Measurements from ENCODE around the gene INTS11.
"Not testable (repeated sequence)": the region's sequence is repeated elsewhere in the genome, so short reads cannot be mapped to it uniquely, and the experiment has no call there.

Gene INTS11

DNA sequence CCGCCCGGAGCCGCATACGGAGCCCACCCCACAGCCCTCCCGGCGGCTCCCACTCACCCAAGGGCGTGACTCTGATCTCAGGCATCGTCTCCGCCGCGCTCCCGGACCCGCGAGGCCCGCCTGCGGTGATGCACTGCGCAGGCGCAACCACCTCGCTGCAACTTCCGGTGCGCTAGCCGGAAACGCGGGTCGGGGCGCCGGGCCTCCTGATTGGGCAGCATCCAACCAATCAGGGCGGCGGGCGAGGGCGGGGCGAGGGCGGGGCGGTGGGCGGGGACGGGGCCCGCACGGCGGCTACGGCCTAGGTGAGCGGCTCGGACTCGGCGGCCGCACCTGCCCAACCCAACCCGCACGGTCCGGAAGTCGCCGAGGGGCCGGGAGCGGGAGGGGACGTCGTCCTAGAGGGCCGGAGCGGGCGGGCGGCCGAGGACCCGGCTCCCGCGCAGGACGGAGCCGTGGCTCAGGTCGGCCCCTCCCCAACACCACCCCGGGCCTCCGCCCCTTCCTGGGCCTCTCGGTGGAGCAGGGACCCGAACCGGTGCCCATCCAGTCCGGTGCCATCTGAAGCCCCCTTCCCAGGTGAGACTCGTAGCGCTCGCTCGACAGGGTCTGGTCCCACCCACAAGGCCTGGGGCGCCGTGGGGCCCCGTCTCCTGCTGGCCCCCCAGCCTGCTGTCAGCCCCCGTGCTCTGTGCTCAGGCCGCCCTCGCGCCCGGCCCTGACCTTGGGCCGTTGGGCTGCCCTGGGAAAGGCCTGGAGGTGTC is at the start of gene INTS11, which contains the start of gene CPTP:
INTS11 (minus strand) TSS at position 137 of the 764 bp plus-strand sequence; CDS start at position 85, 52 bp downstream.
CPTP (plus strand) TSS at position 279 of the 764 bp plus-strand sequence. CDS start 2,109 bp downstream, outside the sequence.
- peak; percentile 93 for DNase-seq

DNA sequence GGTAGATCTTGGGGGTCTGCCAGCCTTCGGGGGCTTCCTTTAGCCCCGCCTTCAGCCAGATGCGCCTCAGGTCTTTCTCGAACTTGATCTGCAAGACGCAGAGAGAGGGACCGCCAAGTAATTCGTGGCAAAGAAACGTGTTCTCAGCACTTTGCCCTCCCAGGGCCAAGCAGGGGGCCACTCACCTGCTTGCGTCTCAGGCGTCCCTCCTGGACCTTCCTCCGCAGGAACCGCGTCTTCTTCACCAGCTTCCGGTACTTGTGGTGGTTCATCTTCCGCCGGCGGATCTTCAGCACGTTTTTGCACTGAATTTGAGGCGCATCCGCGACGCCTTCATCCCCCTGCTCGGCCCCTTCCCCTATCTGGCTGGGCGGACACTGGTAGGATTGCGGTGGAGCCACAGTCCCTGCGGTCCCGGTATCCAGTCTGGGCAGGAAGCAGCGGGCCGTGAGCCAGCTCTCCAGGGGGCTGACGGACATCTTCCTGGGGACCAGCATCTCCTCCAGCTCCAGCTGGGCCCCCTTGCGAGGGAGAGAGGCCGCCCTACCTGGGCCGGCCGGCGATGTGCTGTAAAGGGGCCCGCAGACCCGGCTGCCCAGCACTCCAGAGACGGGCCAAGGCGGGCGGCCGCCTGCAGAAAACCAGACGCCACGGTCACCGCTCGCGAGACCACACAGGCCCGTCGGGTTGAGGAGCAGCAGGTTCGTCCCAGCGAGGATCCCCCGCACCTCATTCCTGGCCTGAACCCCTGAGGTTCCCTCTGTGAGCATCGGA is 49.5 kb upstream of the INTS11 start:
- no peak for DNase-seq

DNA sequence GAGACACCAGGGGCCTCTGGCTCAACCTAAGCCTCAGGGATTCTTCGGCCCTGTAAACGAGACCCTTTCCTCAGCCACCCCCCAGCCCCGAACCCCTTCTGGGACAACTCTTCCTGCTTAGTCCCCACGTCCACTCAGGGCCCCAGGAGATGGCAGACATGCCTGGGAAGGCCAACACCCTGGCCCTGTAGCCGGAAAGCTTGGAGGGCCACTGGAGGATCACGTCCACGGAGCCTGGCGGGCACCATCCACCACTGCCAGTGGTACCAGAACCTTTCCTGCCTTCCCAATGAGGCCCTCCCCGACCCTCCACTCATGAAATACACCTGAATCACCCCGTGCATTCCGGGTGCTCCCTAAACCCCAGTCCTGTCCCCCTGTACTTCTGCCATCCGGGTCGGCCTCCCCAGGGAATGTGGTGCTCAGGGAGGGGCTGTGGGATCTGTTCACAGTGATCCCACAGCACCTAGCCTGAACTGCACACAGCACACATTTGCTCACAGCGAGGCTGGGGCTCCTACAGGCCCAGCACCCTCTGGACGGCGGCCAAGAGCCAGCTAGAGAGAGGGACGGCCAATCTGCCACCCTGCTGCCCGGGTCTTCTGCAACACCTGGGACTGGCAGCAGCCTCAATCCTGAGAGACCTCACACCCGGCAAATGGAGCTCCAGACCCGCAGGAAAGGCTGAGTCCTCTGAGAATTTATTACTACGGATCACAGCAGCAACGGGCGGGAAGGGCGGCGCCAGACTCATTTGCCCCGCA is 48.8 kb upstream of the INTS11 start:
- no peak for DNase-seq

DNA sequence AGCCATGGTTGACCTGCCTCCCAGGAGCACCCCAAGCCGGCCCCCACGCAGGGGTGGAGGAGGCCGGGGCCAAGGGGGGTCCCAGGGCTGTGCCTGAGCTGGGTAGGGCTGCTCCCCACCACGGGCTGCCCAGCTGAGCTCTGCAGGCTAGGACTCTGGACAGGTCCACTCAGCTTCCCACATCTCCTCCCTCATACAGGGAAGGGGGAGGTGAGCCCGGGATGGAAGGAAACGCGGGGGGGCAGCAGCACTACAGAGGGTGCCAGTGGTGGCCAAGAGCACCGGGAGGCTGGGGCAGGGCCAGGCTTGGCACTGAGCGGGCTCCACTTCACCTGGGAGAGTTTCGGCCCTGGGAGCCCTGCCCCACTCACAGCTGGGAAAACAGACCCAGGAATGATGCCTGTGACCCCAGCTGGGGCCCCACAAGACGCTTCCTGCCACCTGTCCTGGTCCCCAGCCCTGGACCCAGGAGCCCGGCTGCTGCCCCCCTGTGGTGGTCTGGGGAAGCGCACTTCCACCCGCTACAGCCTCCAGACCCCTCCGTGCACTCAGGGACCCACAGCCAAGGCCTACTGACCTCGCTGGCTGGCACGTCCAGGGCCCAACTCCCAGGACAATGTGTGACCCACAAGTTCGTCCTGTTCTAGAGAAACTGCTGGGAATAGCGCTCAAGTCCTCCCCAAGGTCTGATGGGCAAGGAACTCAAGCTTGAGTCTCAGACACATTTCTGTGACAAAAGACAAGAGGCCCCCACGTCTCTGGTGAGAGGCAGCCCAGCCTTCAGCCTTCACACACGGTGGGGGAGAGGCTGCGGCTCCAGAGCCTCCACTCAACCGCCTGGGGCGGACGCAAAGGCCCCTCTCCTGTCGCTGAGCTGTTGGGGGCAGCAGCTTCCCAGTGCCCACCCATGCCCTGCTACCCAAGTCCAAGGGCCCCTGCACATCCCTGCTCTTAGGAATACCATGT is 47.6 kb upstream of the INTS11 start:
- DNase-seq = peak; percentile 56

DNA sequence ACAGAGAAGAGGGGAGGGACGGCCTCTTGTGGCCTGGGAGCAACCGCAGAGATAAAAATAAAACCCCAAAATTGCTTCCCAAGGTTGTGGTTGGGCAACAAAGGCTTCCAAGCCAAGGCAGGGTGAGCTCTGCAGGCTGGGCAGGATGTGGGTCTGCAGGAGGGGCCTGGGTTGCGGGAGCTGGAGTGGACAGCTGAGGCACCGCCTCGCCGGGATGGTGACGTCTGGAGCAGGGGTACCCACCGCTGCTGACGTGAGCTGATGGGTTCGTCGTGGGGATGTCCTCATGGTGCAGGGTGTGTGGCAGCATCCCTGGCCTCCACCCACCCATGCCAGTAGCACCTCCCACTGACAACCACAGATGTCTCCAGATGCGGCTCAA is 46.9 kb upstream of the INTS11 start:
- DNase-seq = no peak

DNA sequence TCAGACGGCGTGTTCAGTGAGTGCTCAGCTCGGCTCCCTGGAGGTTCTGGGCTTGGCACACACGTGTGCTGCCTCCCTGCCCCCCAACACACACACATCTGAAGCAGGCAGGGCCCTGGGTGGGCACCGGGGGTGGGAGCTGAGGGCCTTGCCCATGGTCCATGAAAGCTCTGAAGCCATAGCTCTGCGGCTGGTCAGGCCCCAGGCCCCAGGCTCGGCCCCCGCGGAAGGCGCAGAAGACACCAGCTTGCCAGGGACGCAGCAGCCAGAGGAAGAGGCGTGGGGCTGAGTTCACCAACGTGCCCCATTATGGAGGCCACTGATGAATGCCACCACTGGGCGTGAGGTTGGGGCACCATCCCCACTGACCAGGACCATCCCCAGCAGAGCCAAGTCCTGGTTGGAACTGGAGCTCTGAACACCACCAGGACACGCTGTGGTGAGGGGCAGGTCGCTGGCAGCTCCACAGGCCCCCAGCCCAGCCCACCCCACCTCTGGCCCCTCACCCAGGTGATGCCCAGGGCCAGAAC is 46.4 kb upstream of the INTS11 start:
- DNase-seq = no peak

DNA sequence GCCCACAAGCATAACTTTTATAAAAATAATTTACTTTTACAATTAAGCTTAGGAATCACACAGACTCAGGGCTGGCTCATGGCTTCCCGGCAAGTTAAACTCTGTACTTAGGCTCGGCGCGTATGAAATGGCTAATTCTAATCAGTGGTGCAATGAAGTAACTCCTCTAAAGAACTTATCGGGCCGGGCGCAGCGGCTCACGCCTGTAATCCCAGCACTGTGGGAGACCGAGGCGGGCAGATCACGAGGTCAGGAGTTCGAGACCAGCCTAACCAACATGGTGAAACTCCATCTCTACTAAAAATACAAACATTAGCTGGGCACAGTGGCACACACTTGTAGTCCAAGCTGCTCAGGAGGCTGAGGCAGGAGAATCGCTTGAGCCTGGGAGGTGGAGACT is 45.6 kb upstream of the INTS11 start:
- not testable (repeated sequence) for DNase-seq

DNA sequence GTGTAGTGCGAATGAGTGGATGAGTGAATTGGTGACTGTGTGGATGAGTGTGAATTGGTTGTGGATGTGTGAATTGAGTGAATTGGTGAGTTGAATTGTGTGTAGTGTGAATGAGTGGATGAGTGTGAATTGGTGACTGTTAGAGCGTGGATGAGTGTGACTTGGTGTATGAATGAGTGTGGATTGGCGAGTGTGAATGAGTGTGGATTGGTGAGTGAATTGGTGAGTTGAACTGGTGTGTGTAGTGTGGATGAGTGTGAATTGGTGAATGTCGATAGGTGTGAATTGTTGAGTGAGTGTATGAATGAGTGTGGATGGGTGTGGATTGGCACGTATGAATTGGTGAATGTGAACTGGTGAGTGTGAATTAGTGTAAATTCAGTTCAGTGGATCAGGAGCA is 42.9 kb upstream of the INTS11 start:
- DNase-seq = no peak

DNA sequence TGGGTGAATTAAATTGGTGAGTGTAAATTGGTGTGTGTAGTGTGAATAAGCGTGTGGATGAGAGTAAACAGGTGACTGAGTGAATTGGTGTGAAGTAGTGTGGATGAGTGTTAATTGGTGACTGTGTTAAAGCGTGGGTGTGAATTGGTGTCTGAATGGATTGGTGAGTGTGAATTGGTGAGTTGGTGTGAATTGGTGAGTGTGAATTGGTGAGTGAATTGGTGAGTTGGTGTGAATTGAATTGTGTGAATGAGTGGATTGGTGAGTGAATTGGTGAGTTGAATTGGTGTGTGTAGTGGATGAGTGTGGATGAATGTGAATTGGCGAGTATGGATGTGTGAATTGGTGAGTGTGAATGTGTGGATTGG is 42.2 kb upstream of the INTS11 start:
- DNase-seq = no peak

DNA sequence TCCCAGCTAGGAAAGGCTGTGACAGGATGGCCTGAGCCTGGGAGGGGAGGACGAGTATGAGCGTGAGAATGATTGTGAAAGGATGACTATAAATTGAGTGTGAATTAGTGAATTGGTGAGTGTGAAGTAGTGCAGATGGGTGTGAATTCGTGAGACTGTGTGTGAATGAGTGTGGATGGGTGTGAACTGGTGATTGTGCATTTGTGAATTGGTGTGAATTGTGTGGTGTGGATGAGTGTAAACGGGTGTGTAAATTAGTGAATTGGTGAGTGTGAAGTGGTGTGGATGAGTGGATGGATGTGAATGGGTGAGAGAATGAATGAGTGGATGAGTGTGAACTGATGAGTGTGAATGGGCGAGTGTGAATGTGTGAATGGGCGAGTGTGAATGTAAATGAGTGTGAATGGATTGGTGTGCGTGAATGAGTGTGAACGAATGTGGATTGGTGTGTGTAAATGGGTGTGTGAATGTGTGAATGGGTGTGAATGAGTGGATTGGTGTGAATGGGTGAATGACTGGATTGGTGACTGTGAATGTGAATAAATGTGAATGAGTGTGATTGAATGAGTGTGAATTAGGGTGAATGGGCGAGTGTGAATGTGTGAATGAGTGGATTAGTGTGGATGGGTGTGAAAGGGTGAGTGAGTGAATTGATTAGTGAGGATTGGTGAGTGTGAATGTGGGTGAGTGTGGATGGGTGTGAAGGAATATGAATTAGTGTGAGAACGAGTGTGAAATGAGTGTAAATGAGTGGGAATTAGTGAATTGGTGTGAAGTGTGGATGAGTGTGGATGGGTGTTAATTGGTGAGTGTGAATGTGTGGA is 41.6 kb upstream of the INTS11 start:
- no peak for DNase-seq

DNA sequence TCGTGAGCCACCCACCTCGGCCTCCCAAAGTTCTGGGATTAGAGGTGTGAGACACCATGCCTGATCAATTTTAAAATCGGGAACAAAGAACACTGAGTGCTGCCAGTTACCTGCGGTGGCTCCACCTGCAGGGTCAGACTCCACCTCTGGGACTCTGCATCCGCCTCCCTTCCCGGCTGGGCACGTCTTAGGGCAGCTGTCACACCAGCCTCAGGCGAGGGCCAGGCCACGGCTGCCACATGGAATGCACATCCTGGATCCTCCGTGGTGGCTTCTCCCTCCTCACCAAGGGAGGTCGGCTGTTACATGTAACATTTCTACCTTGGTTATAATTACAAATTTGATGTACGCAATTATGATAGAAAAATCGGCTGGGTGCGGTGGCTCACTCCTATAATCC is 39.8 kb upstream of the INTS11 start:
- DNase-seq = no peak

DNA sequence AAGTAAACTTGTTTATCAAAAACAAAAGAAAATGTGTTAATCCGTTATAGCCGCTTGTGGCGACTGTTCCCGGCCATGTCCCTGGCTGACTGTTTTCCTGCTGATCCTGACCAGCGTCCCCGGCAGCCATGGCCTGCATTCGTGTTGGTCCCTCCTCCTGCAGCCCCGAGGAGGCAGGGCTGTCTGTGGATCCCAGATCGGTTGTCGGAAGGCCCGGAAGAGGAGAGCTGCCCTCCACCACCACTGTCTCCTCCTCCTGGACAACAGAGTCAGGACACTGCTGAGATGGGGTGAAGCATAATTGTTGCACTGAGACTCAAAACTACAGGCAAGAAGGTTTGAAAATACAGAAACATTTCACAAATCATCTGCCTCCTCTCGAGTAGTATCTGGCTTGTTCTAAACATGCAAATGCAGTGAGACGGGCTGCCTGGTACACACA is 37.5 kb upstream of the INTS11 start:
- DNase-seq = peak; percentile 44

DNA sequence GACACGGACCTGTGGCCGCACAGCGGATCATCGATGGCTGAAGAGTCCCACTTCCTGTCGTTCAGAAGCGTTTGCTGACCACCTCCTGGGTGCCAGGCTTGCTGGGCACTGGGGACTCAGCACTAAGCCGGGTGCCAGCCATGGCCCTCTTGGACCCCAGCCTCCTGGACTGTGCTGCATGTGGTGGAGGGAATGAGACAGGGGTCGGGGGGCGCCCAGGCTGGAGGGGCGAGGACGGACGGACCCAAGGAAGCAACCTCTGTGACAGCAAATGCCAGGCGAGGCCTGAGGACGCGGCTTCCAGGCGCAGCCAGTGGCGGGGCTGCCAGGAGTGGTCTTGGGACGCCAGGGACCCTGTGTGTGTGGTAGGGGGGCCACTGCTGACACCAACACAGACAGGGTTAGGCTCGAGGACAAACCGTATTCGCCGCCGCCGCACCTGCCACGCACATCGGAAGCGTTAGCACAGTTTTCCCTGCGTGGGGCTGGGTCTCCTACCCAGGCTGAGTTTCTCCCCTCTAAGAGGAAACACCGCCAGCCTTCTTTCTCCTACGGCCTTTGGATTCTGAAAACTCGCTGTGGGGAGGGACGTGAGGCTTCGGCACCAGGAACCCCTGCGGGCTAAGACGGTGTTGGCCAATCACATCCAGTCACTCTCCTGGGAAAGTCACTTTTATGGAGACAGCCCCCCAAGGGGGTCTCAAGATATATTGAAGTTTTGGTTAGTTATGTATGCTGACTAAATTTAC is 36.9 kb upstream of the INTS11 start:
- DNase-seq = no peak

DNA sequence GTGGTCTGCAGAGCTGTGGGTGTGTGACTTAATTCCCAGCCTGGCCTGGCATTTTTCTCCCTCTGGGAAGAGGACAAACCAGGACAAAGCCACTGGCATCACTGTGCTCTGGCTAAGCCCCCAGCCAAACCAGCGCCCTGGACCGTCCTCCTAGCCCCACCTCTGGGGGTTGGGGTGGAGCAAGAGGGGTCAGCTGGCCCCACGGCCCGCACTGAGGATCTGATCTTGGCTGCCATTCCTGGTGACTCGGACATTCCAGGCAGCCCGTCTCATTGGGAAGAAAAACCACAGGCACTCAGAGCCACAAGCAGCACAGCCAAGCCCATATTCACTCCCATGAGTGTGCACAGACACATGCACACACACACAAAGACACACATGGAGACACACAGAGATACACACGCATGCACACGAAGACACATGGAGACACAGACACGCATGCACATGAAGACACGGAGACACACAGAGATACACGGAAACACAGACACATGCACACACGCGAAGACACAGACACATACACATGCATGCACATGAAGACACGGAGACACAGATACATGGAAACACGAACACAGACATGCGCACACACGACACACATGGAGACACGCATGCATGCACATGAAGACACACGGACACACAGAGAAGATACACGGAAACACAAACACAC is 36.2 kb upstream of the INTS11 start:
- peak; percentile 80 for DNase-seq

DNA sequence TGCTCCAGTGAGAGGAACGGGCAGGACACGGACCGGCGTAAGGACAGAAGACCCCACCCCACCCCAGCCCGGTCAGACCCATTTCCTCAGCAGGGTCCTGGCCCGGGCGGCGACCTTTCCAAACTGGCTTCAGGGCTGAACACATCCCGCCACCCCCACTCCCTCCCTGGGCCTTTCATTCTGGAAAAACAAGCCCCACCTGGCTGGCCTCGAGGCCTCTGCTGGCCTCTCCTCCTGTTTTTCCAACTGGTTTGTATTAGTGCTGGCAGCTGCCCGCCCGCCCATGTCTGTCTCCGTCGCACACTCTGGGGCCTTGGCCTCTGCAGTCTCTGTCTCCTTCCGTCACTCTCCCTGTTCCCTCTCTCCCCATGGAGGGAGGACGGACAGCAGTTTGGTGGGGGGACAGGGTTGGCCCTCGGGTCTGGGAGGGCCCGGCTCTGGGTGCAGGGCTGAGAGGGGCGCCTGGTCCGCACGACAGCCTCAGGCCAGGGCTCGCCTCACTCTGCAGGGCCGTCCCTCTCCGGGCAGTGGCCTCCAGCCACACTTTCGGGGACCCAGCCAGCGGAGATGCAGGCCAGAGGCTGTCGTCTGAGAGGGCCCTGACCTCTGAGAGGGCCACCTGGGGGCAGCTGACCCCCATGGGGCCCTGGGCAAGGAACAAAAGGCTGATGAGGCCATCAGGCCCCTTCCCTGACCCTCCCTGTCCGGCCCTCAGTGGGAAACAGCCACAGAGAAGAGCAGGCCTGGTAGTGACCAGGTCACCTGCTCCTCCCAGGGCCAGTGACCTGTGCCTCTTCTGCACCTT is 35.4 kb upstream of the INTS11 start:
- no peak for DNase-seq

DNA sequence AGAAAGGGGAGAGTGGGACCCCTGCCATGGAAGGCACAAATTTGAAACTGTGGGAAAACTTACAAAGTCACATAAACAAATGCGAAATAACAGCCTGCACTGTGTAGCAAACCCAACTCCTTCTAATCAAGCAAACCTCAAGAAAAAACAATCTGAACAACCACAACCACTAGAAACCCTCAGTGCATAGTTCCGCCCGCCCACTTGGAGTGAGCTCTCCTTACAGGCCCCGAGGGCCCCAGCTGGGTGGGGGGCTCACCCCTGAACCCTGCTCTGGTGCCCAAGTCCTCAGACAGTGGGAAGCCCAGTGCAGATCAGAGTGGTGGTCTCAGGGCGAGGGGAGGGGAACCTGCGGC is 34.8 kb upstream of the INTS11 start:
- DNase-seq = no peak

DNA sequence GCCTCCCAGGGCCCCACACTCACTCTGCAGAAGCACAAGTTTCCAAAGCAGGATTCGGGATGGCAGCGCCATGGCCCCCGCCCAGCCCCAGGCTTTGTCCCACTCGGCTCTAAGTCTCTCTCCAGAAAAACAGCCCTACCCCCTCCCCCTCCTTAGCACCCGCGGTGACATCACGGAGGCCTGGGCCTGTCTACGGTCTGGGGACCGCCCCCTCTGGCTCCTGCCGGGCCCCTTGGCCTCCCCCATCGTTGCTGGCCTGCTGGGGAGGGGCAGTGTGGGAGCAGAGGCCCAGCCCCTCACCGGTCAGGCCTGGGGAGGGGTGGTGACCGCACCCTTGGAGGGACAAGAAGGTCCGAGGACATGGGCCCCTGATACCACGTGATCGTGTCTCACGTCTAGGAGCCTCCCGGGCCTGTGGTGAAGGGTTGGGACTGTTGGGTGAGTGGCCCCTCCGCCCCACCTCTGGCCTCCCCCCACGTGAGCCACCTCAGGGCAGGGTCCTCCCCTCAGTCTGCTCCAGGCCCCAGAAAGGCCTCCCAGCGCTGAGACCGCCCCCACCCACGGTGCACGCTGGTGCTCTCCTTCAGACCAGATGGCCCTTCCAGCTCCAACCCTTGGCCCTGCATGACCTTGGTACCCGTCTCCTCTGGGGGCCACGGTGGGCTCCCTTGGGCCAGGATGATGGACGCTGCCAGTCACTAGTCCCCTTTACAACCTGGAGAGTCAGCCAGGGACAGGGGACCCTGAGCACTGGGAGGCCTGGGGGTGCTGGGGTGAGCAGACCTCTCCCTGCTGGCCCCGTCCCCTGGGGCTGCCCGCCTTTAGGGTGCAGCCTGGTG is 34.2 kb upstream of the INTS11 start, which contains the start of gene MXRA8:
MXRA8 (minus strand) TSS at position 123 of the 839 bp plus-strand sequence; CDS start at position 72, 51 bp downstream.
- DNase-seq = no peak

Data from T1000 (cell line).